NCI-H524 treated with DMSO at 0.1 percent for 48 hours (cell line): Measurements from ENCODE around the gene RUNX1.

Source experiments
- DNase-seq: peaks from one replicate; lab custom pipeline; 2025; lab: John Stamatoyannopoulos, UW

RUNX1 gene

GRCh38 chr21:35036465-35037383 is 12.4 kb downstream of the RUNX1 start:
- DNase-seq: no peak

- no peak for DNase-seq
Observed at GRCh38 chr21:35035581-35035980, 13.5 kb downstream of the RUNX1 start.

GRCh38 chr21:35035116-35035515 is 14.0 kb downstream of the RUNX1 start:
- no peak for DNase-seq

GRCh38 chr21:35034203-35034926 is 14.7 kb downstream of the RUNX1 start:
- no peak for DNase-seq

- DNase-seq: no peak
Observed at GRCh38 chr21:35032474-35033263, 16.4 kb downstream of the RUNX1 start.

- no peak for DNase-seq
Observed at GRCh38 chr21:35028451-35028978, 20.6 kb downstream of the RUNX1 start.

GRCh38 chr21:35027563-35028450 is 21.3 kb downstream of the RUNX1 start:
- no peak for DNase-seq

GRCh38 chr21:35026617-35027562 is 22.2 kb downstream of the RUNX1 start:
- DNase-seq: no peak

GRCh38 chr21:35026153-35026500 is 23.0 kb downstream of the RUNX1 start:
- no peak for DNase-seq

- no peak for DNase-seq
Observed at GRCh38 chr21:35025206-35026152, 23.6 kb downstream of the RUNX1 start.

GRCh38 chr21:35024513-35024912 is 24.6 kb downstream of the RUNX1 start:
- DNase-seq: no peak

GRCh38 chr21:35024071-35024420 is 25.1 kb downstream of the RUNX1 start:
- DNase-seq: no peak

GRCh38 chr21:35023396-35024070 is 25.6 kb downstream of the RUNX1 start:
- DNase-seq: no peak

- DNase-seq: no peak
Observed at GRCh38 chr21:35021546-35021945, 27.6 kb downstream of the RUNX1 start.

GRCh38 chr21:35020902-35021301 is 28.2 kb downstream of the RUNX1 start:
- DNase-seq: no peak

GRCh38 chr21:35020436-35020835 is 28.7 kb downstream of the RUNX1 start:
- DNase-seq: no peak

- no peak for DNase-seq
Observed at GRCh38 chr21:35019631-35020032, 29.5 kb downstream of the RUNX1 start.

- DNase-seq: no peak
Observed at GRCh38 chr21:35017256-35017655, 31.8 kb downstream of the RUNX1 start.
